Measurements from ENCODE around the gene FLCN. TPM values are rescaled to one million over a fixed set of nuclear protein-coding genes. Genes with fewer than 3 reads are reported as not detected.
A peak's percentile ranks its signal among the peaks of the same experiment; 100 is the strongest.

The FLCN gene
- total RNA-seq, 1 donor from 2014 or later, result 46.6 TPM

DNA sequence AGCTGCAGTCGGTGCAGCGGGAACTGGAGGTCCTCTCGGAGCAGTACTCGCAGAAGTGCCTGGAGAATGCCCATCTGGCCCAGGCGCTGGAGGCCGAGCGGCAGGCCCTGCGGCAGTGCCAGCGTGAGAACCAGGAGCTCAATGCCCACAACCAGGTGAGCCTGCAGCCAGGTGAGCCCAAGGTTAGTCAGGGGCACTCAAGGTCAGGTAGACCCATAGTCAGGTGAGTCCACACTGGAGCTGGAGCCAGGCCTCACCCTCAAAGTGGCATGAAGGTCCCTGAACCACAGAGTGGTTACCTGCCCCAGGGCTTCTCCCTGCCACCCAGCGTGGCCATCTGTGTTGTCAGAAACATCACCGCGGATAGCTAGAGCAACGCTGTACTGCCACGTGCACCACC lies 63.0 kb downstream of the FLCN start:
- Histone ChIP-seq H3K4me3 (no peak overlapping the region), H3K9me3 (replicated peaks) (no peaks in the 10 kb centered on the region), H3K4me1 (peaks cover 34% of the 10 kb centered on the region), H3K27me3 (ENCODE audit: low read depth) (no peaks in the 10 kb centered on the region), H3K27ac (replicated peaks) (no peak overlapping the region), H3K36me3 (peaks cover 93% of the 10 kb centered on the region)
- TF ChIP-seq, protein P1, sequence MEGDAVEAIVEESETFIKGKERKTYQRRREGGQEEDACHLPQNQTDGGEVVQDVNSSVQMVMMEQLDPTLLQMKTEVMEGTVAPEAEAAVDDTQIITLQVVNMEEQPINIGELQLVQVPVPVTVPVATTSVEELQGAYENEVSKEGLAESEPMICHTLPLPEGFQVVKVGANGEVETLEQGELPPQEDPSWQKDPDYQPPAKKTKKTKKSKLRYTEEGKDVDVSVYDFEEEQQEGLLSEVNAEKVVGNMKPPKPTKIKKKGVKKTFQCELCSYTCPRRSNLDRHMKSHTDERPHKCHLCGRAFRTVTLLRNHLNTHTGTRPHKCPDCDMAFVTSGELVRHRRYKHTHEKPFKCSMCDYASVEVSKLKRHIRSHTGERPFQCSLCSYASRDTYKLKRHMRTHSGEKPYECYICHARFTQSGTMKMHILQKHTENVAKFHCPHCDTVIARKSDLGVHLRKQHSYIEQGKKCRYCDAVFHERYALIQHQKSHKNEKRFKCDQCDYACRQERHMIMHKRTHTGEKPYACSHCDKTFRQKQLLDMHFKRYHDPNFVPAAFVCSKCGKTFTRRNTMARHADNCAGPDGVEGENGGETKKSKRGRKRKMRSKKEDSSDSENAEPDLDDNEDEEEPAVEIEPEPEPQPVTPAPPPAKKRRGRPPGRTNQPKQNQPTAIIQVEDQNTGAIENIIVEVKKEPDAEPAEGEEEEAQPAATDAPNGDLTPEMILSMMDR (IDR thresholded peaks at IDR 0.05; ENCODE audit: borderline replicate concordance), result no peak
- intact Hi-C loops (cut with micrococcal nuclease), result no loop called here
- no peak for DNase-seq

DNA sequence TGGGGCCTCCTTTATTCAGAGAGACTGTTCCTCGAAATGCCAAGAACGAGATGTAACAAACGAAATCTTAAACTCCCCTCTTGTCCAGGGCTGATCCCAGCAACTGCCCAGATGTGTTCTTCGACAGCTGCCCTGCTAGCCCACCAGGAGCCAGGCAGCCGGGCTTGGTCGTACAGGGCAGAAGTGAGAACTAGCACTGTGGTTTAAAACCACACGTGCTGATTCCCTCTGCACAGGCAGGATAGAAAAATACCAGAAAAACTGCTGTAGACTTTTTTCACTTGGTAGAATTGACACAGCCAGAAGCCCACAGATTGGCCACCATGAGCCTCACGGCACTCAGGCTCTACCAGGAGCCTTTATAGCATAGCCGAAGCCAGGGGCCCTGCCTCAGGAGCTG lies 64.0 kb downstream of the FLCN start:
- H3K4me1 ChIP-seq, result peaks cover 34% of the 10 kb centered on the region
- no peaks in the 10 kb centered on the region for H3K9me3 ChIP-seq (replicated peaks)
- TF ChIP-seq, protein P1 (IDR thresholded peaks at IDR 0.05; ENCODE audit: borderline replicate concordance), result no peak
- peaks cover 93% of the 10 kb centered on the region for H3K36me3 ChIP-seq
- no peak overlapping the region for H3K4me3 ChIP-seq
- peak overlapping the region; percentile 75 for H3K27ac ChIP-seq (replicated peaks)
- intact Hi-C loops (cut with micrococcal nuclease), result no loop called here
- no peak for DNase-seq
- no peaks in the 10 kb centered on the region for H3K27me3 ChIP-seq (ENCODE audit: low read depth)

DNA sequence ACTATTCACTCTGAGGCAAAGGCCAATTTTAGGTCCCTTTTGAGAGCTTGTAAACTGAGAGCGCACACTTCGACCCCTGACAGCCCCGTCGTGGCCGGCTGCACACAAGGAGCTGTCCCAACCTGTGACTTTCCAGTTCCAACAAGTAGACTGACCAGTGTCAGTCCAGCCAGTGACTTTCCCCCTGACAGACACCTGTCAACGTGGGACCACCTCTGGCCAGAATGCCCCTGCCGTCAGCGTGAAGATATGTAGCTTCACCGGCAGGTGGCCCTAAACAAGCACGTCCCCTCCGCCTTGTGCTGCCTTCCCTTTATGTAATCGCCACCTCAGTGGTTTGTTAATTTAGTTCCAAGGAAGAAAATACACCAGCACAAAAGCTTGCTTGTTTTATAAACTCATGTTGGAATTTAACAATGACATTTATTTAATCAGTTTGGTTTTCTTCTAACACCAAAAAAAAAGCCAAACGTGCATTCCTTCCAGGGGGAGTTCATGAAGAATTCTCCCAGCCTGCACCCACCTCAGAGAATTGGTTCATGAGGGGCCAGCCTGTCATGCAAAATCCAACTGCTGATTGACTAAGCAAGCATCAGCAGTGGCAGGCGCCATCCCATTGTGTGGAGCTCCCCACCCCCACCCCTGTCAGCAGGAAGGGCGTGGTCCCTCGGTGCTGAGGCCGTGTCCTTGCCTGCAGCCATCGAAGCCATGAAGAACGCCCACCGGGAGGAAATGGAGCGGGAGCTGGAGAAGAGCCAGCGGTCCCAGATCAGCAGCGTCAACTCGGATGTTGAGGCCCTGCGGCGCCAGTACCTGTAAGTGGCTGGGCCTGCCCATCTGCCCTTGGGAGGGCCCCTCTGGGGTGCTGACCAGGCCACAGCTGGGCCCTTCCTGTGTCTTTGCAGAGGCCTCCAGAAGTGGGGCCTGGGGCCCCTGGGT lies 64.7 kb downstream of the FLCN start:
- peaks cover 93% of the 10 kb centered on the region for H3K36me3 ChIP-seq
- H3K27me3 ChIP-seq (ENCODE audit: low read depth), result no peaks in the 10 kb centered on the region
- intact Hi-C loops (cut with micrococcal nuclease), result no loop called here
- DNase-seq, result peak; percentile 66
- H3K4me1 ChIP-seq, result peaks cover 34% of the 10 kb centered on the region
- TF ChIP-seq, protein P1 (IDR thresholded peaks at IDR 0.05; ENCODE audit: borderline replicate concordance), result no peak
- H3K4me3 ChIP-seq, result no peak overlapping the region
- no peaks in the 10 kb centered on the region for H3K9me3 ChIP-seq (replicated peaks)
- H3K27ac ChIP-seq (replicated peaks), result peak overlapping the region; percentile 75

DNA sequence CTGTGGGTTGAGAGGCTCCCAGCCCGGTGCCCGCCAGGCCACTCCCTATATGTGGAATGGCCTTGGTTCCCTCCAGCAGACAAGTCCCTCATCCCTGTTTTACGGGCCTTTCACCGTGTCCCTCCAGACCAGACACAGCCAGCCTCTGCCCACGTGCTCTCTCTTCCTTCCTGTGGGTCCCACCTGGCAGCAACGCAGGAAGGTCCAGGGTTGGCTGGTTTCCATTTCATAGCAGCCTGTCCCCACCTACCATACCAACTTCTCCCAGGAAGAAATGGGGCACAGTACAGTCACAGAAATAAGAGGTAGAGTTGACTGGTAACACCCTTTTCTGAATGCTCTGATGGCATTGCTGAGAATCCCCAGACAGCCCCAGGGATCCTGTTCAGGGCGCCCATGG lies 65.8 kb downstream of the FLCN start:
- Histone ChIP-seq H3K27me3 (ENCODE audit: low read depth) (no peaks in the 10 kb centered on the region), H3K36me3 (peaks cover 93% of the 10 kb centered on the region), H3K9me3 (replicated peaks) (no peaks in the 10 kb centered on the region), H3K4me3 (no peak overlapping the region), H3K4me1 (peaks cover 34% of the 10 kb centered on the region), H3K27ac (replicated peaks) (peak overlapping the region; percentile 75)
- intact Hi-C loops (cut with micrococcal nuclease), result no loop called here
- DNase-seq, result no peak
- TF ChIP-seq, protein P1 (IDR thresholded peaks at IDR 0.05; ENCODE audit: borderline replicate concordance), result no peak

DNA sequence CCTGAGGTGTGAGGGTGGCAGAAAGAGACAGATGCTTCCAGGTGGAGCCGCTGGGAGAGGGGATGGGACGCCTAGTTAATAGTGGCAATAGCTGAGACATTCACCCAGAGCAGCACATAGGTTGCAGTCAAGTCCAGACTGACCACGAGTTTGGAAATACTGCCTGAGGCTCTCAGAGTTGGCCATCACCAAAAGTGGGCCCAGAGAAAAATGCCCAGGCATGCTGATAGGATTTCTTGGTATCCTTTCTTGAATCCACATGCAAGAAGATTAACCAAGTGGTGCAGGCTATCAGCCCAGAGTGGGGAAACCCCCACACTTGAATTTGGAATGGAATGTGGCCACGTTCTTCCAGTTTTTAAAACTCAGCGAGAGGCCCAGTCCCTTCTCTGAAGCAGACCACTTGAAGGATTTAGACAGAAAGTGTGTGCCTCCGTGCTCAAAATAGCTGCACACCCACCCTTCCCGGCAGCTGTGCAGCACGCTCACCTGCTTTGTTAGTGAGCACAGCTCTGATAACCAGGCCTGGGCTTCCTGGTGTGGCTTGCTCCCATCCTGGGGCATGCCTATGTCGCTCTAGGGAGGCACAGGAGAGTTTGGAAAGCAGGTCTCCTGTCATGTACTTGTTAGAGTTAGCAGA lies 66.5 kb downstream of the FLCN start:
- intact Hi-C loops (cut with micrococcal nuclease), result no loop called here
- no peaks in the 10 kb centered on the region for H3K9me3 ChIP-seq (replicated peaks)
- DNase-seq, result no peak
- no peak overlapping the region for H3K4me3 ChIP-seq
- TF ChIP-seq, protein P1 (IDR thresholded peaks at IDR 0.05; ENCODE audit: borderline replicate concordance), result no peak
- H3K36me3 ChIP-seq, result peaks cover 93% of the 10 kb centered on the region
- no peaks in the 10 kb centered on the region for H3K27me3 ChIP-seq (ENCODE audit: low read depth)
- peak overlapping the region; percentile 75 for H3K27ac ChIP-seq (replicated peaks)
- H3K4me1 ChIP-seq, result peaks cover 34% of the 10 kb centered on the region

Data from left ventricle myocardium inferior (tissue), 1 donor.